Neural crest cell (in vitro differentiated cells): ENCODE measurements around the gene GLT8D2. TPM values are rescaled to one million over a fixed set of nuclear protein-coding genes. Genes with fewer than 3 reads are reported as not detected.
"Not testable (repeated sequence)": the region's sequence is repeated elsewhere in the genome, so short reads cannot be mapped to it uniquely, and the experiment has no call there.

Source experiments
- DNase-seq: peaks from one replicate; pipeline ENCODE4 v3.0.0; 2021; ENCODE audit warnings: low read depth, mixed read lengths, low spot score
- H3K27ac Mint-ChIP-seq: one replicate; pipeline ENCODE4 v1.8.0; 2021; ENCODE audit warnings: mild to moderate bottlenecking, mixed read lengths; ENCODE audit not compliant: unreplicated experiment
- H3K27me3 Mint-ChIP-seq: 2 replicates; pipeline ENCODE4 v1.8.0; 2021; ENCODE audit warnings: low read depth, mild to moderate bottlenecking, mixed read lengths
- H3K36me3 Mint-ChIP-seq: 2 replicates; pipeline ENCODE4 v1.8.0; 2021; ENCODE audit warnings: low read depth, mild to moderate bottlenecking, mixed read lengths
- H3K4me1 Mint-ChIP-seq: 2 replicates; pipeline ENCODE4 v1.8.0; 2021; ENCODE audit warnings: mixed read lengths
- H3K4me3 Mint-ChIP-seq: one replicate; pipeline ENCODE4 v1.8.0; 2021; ENCODE audit warnings: mild to moderate bottlenecking, mixed read lengths
- H3K9me3 Mint-ChIP-seq: 2 replicates; pipeline ENCODE4 v1.8.0; 2021; ENCODE audit warnings: mixed read lengths
- total RNA-seq: library from RNA; stranded (reverse); gene quantifications from 2 replicates; pipeline ENCODE4 v1.2.1, GENCODE V29; 2021
- TF ChIP-seq, protein P1 (sequence below): fragments of 200-600 bp; sonication (generic); conservative IDR thresholded peaks from 2 replicates; pipeline ENCODE4 v1.5.0; 2021; ENCODE audit warnings: antibody characterized with exemption, mild to moderate bottlenecking

Gene GLT8D2
- total RNA-seq, 1 donor from 2014 or later, result 1.5 TPM

GRCh38 chr12:104025771-104026170 is 24.2 kb downstream of the GLT8D2 start:
- no peaks in the 10 kb centered on the region for H3K36me3 Mint-ChIP-seq
- H3K27ac Mint-ChIP-seq, result no peak overlapping the region
- peaks cover 5% of the 10 kb centered on the region for H3K4me1 Mint-ChIP-seq
- no peak overlapping the region for H3K4me3 Mint-ChIP-seq
- no peak for DNase-seq
- H3K27me3 Mint-ChIP-seq, result peaks cover 5% of the 10 kb centered on the region
- TF ChIP-seq, protein P1, sequence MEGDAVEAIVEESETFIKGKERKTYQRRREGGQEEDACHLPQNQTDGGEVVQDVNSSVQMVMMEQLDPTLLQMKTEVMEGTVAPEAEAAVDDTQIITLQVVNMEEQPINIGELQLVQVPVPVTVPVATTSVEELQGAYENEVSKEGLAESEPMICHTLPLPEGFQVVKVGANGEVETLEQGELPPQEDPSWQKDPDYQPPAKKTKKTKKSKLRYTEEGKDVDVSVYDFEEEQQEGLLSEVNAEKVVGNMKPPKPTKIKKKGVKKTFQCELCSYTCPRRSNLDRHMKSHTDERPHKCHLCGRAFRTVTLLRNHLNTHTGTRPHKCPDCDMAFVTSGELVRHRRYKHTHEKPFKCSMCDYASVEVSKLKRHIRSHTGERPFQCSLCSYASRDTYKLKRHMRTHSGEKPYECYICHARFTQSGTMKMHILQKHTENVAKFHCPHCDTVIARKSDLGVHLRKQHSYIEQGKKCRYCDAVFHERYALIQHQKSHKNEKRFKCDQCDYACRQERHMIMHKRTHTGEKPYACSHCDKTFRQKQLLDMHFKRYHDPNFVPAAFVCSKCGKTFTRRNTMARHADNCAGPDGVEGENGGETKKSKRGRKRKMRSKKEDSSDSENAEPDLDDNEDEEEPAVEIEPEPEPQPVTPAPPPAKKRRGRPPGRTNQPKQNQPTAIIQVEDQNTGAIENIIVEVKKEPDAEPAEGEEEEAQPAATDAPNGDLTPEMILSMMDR, result no peak
- H3K9me3 Mint-ChIP-seq, result no peaks in the 10 kb centered on the region

DNA sequence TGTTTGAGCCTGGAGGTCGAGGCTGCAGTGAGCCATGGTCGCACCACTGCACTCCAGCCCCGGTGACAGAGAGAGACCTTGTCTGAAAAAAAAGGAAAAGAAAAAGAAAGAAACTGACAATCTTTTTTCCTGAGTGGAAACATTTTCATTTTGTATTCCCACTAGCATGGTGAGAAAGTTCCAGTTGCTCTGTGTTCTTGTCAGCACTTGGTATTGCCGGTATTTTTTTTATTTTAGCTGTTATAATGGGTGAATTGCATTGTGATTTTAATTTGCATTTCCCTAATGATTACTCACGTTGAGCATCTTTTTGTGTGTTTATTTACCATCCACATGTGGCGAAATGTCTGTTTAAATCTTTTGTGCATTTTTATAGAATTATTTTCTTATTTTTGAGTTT is 25.6 kb downstream of the GLT8D2 start:
- no peak for DNase-seq
- Mint-ChIP-seq H3K27ac (no peak overlapping the region), H3K4me1 (peaks cover 5% of the 10 kb centered on the region), H3K27me3 (peaks cover 16% of the 10 kb centered on the region), H3K9me3 (no peaks in the 10 kb centered on the region), H3K36me3 (no peaks in the 10 kb centered on the region), H3K4me3 (no peak overlapping the region)
- TF ChIP-seq, protein P1, result no peak

- peaks cover 5% of the 10 kb centered on the region for H3K4me1 Mint-ChIP-seq
- H3K27me3 Mint-ChIP-seq, result peaks cover 18% of the 10 kb centered on the region
- no peaks in the 10 kb centered on the region for H3K36me3 Mint-ChIP-seq
- no peak overlapping the region for H3K4me3 Mint-ChIP-seq
- TF ChIP-seq, protein P1, result no peak
- no peaks in the 10 kb centered on the region for H3K9me3 Mint-ChIP-seq
- DNase-seq, result no peak
- H3K27ac Mint-ChIP-seq, result no peak overlapping the region
Observed at GRCh38 chr12:104023710-104024109, 26.3 kb downstream of the GLT8D2 start.

- TF ChIP-seq, protein P1, result no peak
Observed at GRCh38 chr12:104022786-104023185, 27.2 kb downstream of the GLT8D2 start.

DNA sequence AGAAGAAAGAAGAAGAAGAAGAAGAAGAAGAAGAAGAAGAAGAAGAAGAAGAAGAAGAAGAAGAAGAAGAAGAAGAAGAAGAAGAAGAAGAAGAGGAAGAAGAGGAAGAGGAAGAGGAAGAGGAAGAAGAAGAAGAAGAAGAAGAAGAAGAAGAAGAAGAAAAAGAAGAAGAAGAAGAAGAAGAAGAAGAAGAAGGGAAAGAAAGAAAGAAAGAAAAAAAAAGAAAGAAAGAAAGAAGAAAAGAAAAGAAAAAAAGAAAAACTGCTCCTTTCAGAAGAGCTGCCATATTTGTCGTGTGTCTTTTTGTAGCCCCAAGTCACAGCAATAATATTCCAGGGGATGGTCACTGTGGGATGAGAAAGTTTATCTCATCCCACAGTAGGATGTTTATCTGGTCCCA is 28.1 kb downstream of the GLT8D2 start:
- H3K36me3 Mint-ChIP-seq, DNase-seq, H3K4me1 Mint-ChIP-seq, H3K9me3 Mint-ChIP-seq, H3K27ac Mint-ChIP-seq, H3K4me3 Mint-ChIP-seq: not testable (repeated sequence)
- peaks cover 20% of the 10 kb centered on the region for H3K27me3 Mint-ChIP-seq

More at GRCh38 chr12:104022786-104023185, 27.2 kb downstream of the GLT8D2 start:
- no peak overlapping the region for H3K27ac Mint-ChIP-seq
- H3K27me3 Mint-ChIP-seq, result peaks cover 20% of the 10 kb centered on the region
- H3K9me3 Mint-ChIP-seq, result no peaks in the 10 kb centered on the region
- no peak for DNase-seq
- no peaks in the 10 kb centered on the region for H3K36me3 Mint-ChIP-seq
- H3K4me3 Mint-ChIP-seq, result no peak overlapping the region
- H3K4me1 Mint-ChIP-seq, result peaks cover 5% of the 10 kb centered on the region

- TF ChIP-seq, protein P1, result no peak
- peaks cover 9% of the 10 kb centered on the region for H3K36me3 Mint-ChIP-seq
- no peak overlapping the region for H3K27ac Mint-ChIP-seq
- H3K4me3 Mint-ChIP-seq, result no peak overlapping the region
- no peak for DNase-seq
- peaks cover 6% of the 10 kb centered on the region for H3K4me1 Mint-ChIP-seq
- H3K27me3 Mint-ChIP-seq, result no peaks in the 10 kb centered on the region
- peaks cover 6% of the 10 kb centered on the region for H3K9me3 Mint-ChIP-seq
Observed at GRCh38 chr12:104012331-104012730, 37.7 kb downstream of the GLT8D2 start.
